Measurements from ENCODE around the gene MSRB3.
"Not testable (repeated sequence)": the region's sequence is repeated elsewhere in the genome, so short reads cannot be mapped to it uniquely, and the experiment has no call there.

The MSRB3 gene

DNA sequence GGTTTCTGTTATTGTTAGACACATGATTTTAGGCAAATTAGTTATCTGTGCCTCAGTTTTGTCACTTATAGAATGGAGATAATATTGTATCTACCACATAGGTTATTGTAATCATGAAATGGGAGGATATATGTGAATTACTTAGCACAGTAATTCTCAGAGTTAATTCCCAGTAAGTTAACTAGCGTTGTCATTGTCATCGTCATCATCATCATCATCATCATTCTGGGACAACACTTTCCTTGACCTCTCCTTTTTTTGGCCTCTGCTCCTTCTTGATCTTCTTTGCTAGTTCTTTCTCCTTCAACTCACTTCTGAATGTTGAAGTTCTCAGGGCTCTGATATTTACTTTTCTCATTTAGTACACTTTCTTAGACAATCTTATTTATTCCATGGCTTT is 13.8 kb downstream of the MSRB3 start:
- no peak for DNase-seq

DNA sequence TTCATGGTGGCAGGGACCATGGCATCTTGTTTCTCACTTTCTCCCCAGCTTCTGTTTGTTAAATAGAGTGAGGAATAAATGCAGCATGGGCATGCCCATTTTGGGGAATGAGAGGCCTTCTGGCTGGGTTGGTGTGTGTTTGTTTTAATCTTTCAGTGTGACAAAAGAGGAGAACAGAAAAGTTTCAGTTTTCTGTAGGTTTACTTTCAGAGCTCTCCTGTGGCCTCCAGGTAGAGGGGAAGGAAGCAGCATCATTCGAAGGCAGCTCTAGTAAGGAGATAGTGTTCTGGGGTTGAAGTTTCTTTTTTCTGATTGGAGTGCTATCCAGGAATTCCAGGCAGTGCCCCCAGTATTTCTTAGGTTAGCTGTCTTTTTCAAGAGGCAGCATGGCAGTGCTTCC is 15.3 kb downstream of the MSRB3 start:
- DNase-seq: no peak

- no peak for DNase-seq
Measured at GRCh38 chr12:65294641-65295262, 16.3 kb downstream of the MSRB3 start.

DNA sequence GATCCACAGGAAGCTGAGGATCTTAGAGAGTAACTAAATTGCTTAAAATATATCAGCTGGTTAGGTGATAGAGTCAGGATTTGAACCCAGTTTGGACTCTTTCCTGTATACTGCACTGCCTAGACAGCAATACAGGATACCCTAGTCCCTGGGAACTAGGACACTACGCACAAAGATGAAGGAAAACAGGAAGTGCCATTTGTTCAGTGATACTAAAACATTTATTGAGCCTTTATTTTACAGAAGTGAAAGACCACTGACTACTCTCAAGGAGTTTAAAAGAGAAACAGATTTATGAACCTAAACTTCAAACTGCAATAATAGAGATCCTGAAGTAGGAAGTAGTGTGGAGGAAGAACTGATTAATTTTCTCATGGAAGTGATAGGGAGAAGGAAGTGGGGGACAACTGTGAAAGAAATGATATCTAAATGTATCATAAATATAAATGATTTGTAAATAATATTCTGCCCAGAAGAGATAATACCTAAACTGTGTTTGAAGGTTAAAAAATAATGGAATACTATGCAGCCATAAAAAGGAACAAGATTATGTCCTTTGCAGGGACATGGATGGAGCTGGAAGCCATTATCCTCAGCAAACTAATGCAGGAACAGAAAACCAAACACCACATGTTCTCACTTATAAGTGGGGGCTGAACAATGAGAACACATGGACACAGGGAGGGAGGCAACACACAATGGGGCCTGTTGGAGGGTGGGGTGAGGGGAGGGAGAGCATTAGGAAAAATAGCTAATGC is 18.2 kb downstream of the MSRB3 start:
- no peak for DNase-seq

- DNase-seq: no peak
Measured at GRCh38 chr12:65300097-65300496, 21.6 kb downstream of the MSRB3 start.

DNA sequence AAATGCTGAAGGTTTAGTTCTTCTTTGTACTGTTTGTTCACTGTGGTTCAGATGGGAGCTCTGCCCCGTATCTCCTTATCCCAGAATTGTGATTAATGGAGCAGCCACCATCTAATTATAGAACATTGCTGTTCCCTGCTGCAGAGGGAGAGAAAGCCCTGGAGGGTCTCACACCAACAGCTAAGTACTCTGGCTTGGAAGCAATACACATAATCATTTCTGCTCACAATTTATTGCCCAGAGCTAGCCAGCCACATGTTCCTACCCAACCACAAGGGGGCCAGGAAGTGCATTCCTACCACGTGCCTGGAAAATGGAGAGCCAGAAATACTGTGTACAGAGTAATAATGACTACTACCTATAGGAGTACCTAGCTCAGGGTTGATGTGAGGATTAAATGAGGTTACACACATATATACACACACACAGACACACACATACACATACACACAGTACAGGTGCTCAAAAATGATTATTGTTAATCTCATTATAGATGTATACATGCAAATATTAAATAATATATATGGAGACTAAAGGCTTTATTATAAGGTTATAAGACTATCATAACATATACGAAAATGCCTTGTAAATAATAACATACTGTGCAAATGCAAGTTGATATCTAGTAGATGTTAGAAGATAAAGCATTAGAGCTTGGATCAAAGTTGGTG is 22.3 kb downstream of the MSRB3 start:
- no peak for DNase-seq

- no peak for DNase-seq
Measured at GRCh38 chr12:65302891-65303290, 24.4 kb downstream of the MSRB3 start.

DNA sequence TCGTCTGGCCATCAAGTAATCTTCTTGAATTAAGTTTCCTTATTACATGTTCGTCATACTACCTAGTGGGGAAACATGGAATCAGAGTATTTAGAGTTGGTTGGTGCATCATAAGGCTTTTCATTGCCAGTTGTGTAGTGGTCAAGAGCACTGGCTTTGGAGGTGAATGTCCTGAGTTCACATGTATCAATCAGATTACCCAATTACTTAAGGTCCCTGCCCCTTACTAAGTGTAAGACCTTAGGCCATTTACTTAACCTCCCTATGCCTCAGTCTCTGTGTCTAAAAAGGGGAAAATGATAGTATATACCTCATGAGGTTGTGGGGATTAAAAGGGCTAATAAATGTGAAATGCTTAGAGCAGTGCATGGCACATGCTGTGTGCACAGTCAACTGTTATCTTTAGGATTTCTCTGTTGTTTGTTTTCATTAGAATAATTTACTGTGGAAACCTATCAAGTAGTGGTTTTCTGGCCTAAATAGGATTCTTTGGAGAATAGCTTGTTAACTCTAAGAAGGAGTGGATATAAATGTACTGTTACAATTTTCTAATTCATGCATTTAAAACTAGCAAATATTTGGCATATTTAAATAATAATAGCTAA is 27.0 kb downstream of the MSRB3 start:
- DNase-seq: no peak

GRCh38 chr12:65306366-65307168 is 28.1 kb downstream of the MSRB3 start:
- no peak for DNase-seq

GRCh38 chr12:65307169-65307501 is 28.7 kb downstream of the MSRB3 start:
- no peak for DNase-seq

GRCh38 chr12:65308006-65308405 is 29.5 kb downstream of the MSRB3 start:
- DNase-seq: no peak

- no peak for DNase-seq
Measured at GRCh38 chr12:65308601-65309071, 30.2 kb downstream of the MSRB3 start.

- DNase-seq: no peak
Measured at GRCh38 chr12:65311260-65311659, 32.8 kb downstream of the MSRB3 start.

- DNase-seq: no peak
Measured at GRCh38 chr12:65313719-65314317, 35.3 kb downstream of the MSRB3 start.

GRCh38 chr12:65315238-65315637 is 36.8 kb downstream of the MSRB3 start:
- not testable (repeated sequence) for DNase-seq

DNA sequence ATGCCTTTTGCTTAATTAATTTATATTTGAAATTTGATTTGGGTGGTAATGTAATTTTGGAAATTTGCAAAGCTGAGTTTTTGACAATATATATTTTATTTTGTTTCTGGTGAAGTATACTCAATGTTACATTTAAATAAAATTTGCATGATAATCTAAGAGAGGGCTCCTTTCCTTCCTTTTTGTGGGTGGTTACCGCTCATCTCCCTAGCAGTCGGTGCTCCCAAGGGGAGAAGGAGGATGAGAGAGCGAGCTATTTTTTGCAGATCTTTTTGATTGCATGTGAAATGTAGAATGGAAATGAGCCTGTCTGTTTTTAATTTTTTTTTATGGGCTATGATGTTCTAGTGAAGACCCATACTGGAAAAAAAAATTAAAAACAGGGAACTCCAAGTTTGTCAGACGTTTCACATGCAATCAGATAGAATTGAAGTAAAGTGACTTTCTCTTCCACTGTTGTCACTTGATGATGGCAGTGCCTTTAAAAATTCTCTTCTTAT is 39.8 kb downstream of the MSRB3 start:
- DNase-seq: no peak

GRCh38 chr12:65319688-65320200 is 41.3 kb downstream of the MSRB3 start:
- no peak for DNase-seq

- no peak for DNase-seq
Measured at GRCh38 chr12:65323070-65323469, 44.6 kb downstream of the MSRB3 start.

DNA sequence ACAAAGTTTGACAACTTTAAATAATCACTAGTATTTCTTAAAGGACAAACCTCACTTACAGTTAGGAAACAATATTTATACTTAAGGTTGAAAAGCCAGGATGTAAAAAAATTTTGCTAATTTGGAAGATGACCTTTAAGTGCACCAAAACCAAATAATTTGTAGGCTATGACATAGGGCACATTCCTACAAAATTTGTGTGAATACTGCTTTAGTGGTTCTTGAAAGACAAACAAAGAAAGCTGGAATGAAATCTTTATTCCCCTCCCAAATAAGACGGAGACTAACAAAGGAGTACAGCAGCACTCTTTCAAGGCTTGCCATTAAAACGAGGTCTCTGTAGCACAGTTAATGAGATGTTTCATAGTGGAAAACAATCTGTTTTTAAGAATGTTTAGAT is 45.6 kb downstream of the MSRB3 start:
- DNase-seq: no peak

GRCh38 chr12:65324551-65324950 is 46.1 kb downstream of the MSRB3 start:
- DNase-seq: no peak

DNA sequence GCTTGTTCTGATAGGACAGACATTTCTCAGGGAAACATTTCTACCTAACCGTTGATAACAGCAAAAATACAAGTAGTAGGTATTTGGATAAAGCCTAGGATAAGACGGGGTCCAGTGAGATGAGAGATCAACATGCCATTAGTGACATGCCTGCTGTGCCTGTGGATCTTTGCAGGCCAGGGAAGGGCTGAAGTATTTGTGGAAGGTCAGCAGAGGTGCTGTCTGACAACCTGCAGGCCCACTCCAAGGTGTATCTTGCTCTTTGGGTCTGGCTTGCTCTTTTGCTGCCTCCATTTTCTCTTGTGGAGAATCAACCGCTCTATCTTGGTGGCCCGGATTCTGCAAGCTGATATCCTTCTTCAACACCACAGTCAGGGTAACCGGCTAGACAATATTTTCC is 46.7 kb downstream of the MSRB3 start:
- DNase-seq: no peak

- DNase-seq: no peak
Measured at GRCh38 chr12:65326616-65327015, 48.1 kb downstream of the MSRB3 start.
